ENCODE data around the gene ZNF138. TPM values are rescaled to one million over a fixed set of nuclear protein-coding genes. Genes with fewer than 3 reads are reported as not detected.

The ZNF138 gene
- total and polyA plus RNA-seq, 4 donors: 20.4 to 48.3 (median 27.7) TPM

Other genes with a start within 250 kb of the ZNF138 start
- gene ZNF680, start 231.4 kb upstream of the ZNF138 start, total RNA-seq: 10 to 100 TPM; 19.5 to 54.6 TPM
- gene ZNF680, start 231.4 kb upstream of the ZNF138 start, polyA plus RNA-seq (ENCODE audit: insufficient read length in 2 of 2): 10 to 100 TPM; 16.8 to 17.8 TPM
- 10 to 100 TPM in 1 of 2 donors, 1 to 10 TPM in 1; 9.8 to 12.2 TPM for gene ZNF107, start 128.3 kb upstream of the ZNF138 start, total RNA-seq
- 1 to 10 TPM; 6.5 to 8.7 TPM for gene ZNF107, start 128.3 kb upstream of the ZNF138 start, polyA plus RNA-seq (ENCODE audit: insufficient read length in 2 of 2)
- gene ZNF273, start 108.8 kb downstream of the ZNF138 start, total RNA-seq: 10 to 100 TPM; 12.2 to 22.7 TPM
- gene ZNF273, start 108.8 kb downstream of the ZNF138 start, polyA plus RNA-seq (ENCODE audit: insufficient read length in 2 of 2): 10 to 100 TPM; 16.0 to 19.3 TPM
- gene ZNF117, start 196.6 kb downstream of the ZNF138 start, total RNA-seq: 10 to 100 TPM; 24.9 to 32.4 TPM
- gene ZNF117, start 196.6 kb downstream of the ZNF138 start, polyA plus RNA-seq (ENCODE audit: insufficient read length in 2 of 2): 10 to 100 TPM; 28.2 to 32.9 TPM
- 10 to 100 TPM; 23.6 to 31.4 TPM for gene ERV3-1, start 212.3 kb downstream of the ZNF138 start, total RNA-seq
- 10 to 100 TPM; 20.3 to 27.1 TPM for gene ERV3-1, start 212.3 kb downstream of the ZNF138 start, polyA plus RNA-seq (ENCODE audit: insufficient read length in 2 of 2)